H1 (cell line): ENCODE results near the gene COL11A1. TPM values are rescaled to one million over a fixed set of nuclear protein-coding genes. Genes with fewer than 3 reads are reported as not detected.

Experiments
- CTCF ChIA-PET: fragments of 300-600 bp; sonication (Branson Sonifier 250); formaldehyde crosslinking; loops from one replicate; lab custom pipeline; 2021; ENCODE audit not compliant: partially characterized antibody; lab: Charles Lee
- POLR2A ChIA-PET: fragments of 300-600 bp; sonication (Branson Sonifier 250); formaldehyde crosslinking; loops from one replicate; lab custom pipeline; 2021; ENCODE audit warnings: inconsistent platforms; ENCODE audit not compliant: partially characterized antibody; lab: Charles Lee
- DNase-seq, 2 experiments: peaks; one replicate each; pipeline versions ENCODE4 v3.0.0 to v3.0.0-alpha.2; 2010 to 2022; ENCODE audit warnings: low spot score in 2 of 2, low read depth in 1 of 2, mixed read lengths in 1 of 2
- FAIRE-seq: peaks from 2 replicates; lab custom pipeline; 2011; peaks lifted over from hg19 to GRCh38; lab: Jason Lieb, UNC
- H2AFZ ChIP-seq: 2 replicates; pipeline ENCODE4 v1.8.1; 2012; ENCODE audit warnings: low read length, inconsistent platforms
- H2AK5ac ChIP-seq: 2 replicates; pipeline ENCODE4 v1.6.1; 2013; ENCODE audit warnings: low read depth, low read length
- H2BK120ac ChIP-seq: replicated peaks from 2 replicates; pipeline ENCODE3; 2013; ENCODE audit warnings: low read depth, low read length, inconsistent platforms
- H2BK12ac ChIP-seq: 2 replicates; pipeline ENCODE4 v1.6.1; 2013; ENCODE audit warnings: low read depth, low read length
- H2BK15ac ChIP-seq: 2 replicates; pipeline ENCODE4 v1.6.1; 2013; ENCODE audit warnings: low read length
- H2BK20ac ChIP-seq: 2 replicates; pipeline ENCODE4 v1.6.1; 2013; ENCODE audit warnings: low read length
- H2BK5ac ChIP-seq: 2 replicates; pipeline ENCODE4 v1.6.1; 2013; ENCODE audit warnings: low read depth, low read length
- H3K14ac ChIP-seq: 2 replicates; pipeline ENCODE4 v1.6.1; 2013; ENCODE audit warnings: inconsistent platforms; ENCODE audit not compliant: insufficient read length
- H3K18ac ChIP-seq: 2 replicates; pipeline ENCODE4 v1.6.1; 2013; ENCODE audit warnings: low read length; ENCODE audit errors: extremely low read depth
- H3K23ac ChIP-seq: 2 replicates; pipeline ENCODE4 v1.6.1; 2013; ENCODE audit warnings: inconsistent platforms; ENCODE audit not compliant: insufficient read length
- H3K23me2 ChIP-seq: 2 replicates; pipeline ENCODE4 v1.6.1; 2013; ENCODE audit warnings: low read depth, low read length
- H3K27ac ChIP-seq: 2 replicates; pipeline ENCODE4 v1.6.1; 2011; ENCODE audit warnings: low read depth, low read length, inconsistent platforms
- H3K27me3 ChIP-seq, 4 experiments: replicated peaks in 1 of 4; 1 replicate in 1 of 4; 2 replicates in 3 of 4; pipeline versions ENCODE4 v1.6.1 to v1.8.1; 2011 to 2013; ENCODE audit warnings: low read length in 3 of 4, mild to moderate bottlenecking in 3 of 4, inconsistent platforms in 2 of 4, mixed read lengths in 2 of 4, moderate library complexity in 1 of 4; ENCODE audit not compliant: control insufficient read depth in 3 of 4, insufficient read depth in 3 of 4; ENCODE audit errors: extremely low read depth in 1 of 4
- H3K36me3 ChIP-seq, 4 experiments: 2 replicates each; pipeline versions ENCODE4 v1.6.1 to v1.8.1; 2011 to 2013; ENCODE audit warnings: mild to moderate bottlenecking in 4 of 4, low read length in 3 of 4, moderate library complexity in 2 of 4, control low read depth in 1 of 4, inconsistent platforms in 1 of 4; ENCODE audit not compliant: insufficient read depth in 4 of 4, control insufficient read depth in 2 of 4
- H3K4ac ChIP-seq: replicated peaks from 2 replicates; pipeline ENCODE3; 2013; ENCODE audit warnings: low read length, low read depth, mixed read lengths, inconsistent platforms; ENCODE audit not compliant: insufficient read length
- H3K4me1 ChIP-seq, 4 experiments: replicated peaks in 1 of 4; 1 replicate in 1 of 4; 2 replicates in 3 of 4; pipeline versions ENCODE4 v1.6.1 to v1.8.1; 2011 to 2013; ENCODE audit warnings: low read length in 3 of 4, inconsistent platforms in 2 of 4, mixed read lengths in 1 of 4; ENCODE audit not compliant: insufficient read depth in 4 of 4, control insufficient read depth in 3 of 4
- H3K4me2 ChIP-seq, 2 experiments: 2 replicates each; pipeline versions ENCODE4 v1.6.1 to v1.8.1; 2011 to 2013; ENCODE audit warnings: low read depth in 2 of 2, low read length in 2 of 2, control low read depth in 1 of 2, inconsistent platforms in 1 of 2, mild to moderate bottlenecking in 1 of 2; ENCODE audit not compliant: insufficient read depth in 1 of 2
- H3K4me3 ChIP-seq, 4 experiments: fragments of 200-600, 300-600 bp in 1 of 4; sonication (generic), shearing (Covaris generic), sonication (Bioruptor Twin) in 1 of 4; 2 replicates each; pipeline versions ENCODE4 v1.5.1 to v1.8.1; 2011 to 2016; ENCODE audit warnings: low read length in 4 of 4, low read depth in 3 of 4, control low read depth in 2 of 4, inconsistent platforms in 2 of 4, mild to moderate bottlenecking in 2 of 4, mixed read lengths in 1 of 4, moderate library complexity in 1 of 4; ENCODE audit not compliant: insufficient read depth in 2 of 4; ENCODE audit errors: extremely low read depth in 1 of 4
- H3K56ac ChIP-seq: replicated peaks from 2 replicates; pipeline ENCODE3; 2013; ENCODE audit warnings: low read depth, mild to moderate bottlenecking, mixed read lengths, low read length, inconsistent platforms; ENCODE audit not compliant: insufficient read length
- H3K79me1 ChIP-seq: 2 replicates; pipeline ENCODE4 v1.6.1; 2013; ENCODE audit warnings: low read depth, low read length, control low read depth
- H3K79me2 ChIP-seq, 2 experiments: 2 replicates each; pipeline versions ENCODE4 v1.6.1 to v1.8.1; 2012 to 2013; ENCODE audit warnings: low read length in 2 of 2, mild to moderate bottlenecking in 2 of 2, inconsistent platforms in 1 of 2; ENCODE audit not compliant: insufficient read depth in 2 of 2, control insufficient read depth in 1 of 2
- H3K9ac ChIP-seq, 4 experiments: replicated peaks in 1 of 4; 1 replicate in 1 of 4; 2 replicates in 3 of 4; pipeline versions ENCODE4 v1.6.1 to v1.8.1; 2011 to 2013; ENCODE audit warnings: low read depth in 3 of 4, low read length in 3 of 4, control low read depth in 2 of 4, mild to moderate bottlenecking in 2 of 4, moderate library complexity in 2 of 4, inconsistent platforms in 1 of 4; ENCODE audit errors: extremely low read depth in 1 of 4
- H3K9me3 ChIP-seq, 2 experiments: 2 replicates each; pipeline versions ENCODE4 v1.6.1 to v1.8.1; 2012 to 2013; ENCODE audit warnings: mild to moderate bottlenecking in 2 of 2, moderate library complexity in 2 of 2, control low read depth in 1 of 2, inconsistent platforms in 1 of 2, low read depth in 1 of 2, low read length in 1 of 2, mixed read lengths in 1 of 2; ENCODE audit not compliant: insufficient read depth in 2 of 2
- H4K20me1 ChIP-seq, 2 experiments: replicated peaks in 1 of 2; 2 replicates each; pipeline versions ENCODE3 to v1.8.1; 2011 to 2013; ENCODE audit warnings: inconsistent platforms in 2 of 2, low read length in 2 of 2, mild to moderate bottlenecking in 1 of 2; ENCODE audit not compliant: insufficient read depth in 2 of 2, control insufficient read depth in 1 of 2
- H4K5ac ChIP-seq: 2 replicates; pipeline ENCODE4 v1.6.1; 2013; ENCODE audit warnings: low read length, low read depth, mixed read lengths, inconsistent platforms; ENCODE audit not compliant: insufficient read length
- H4K8ac ChIP-seq: 2 replicates; pipeline ENCODE4 v1.8.0; 2013; ENCODE audit warnings: mild to moderate bottlenecking, moderate library complexity, low read length, inconsistent platforms; ENCODE audit not compliant: insufficient read depth; ENCODE audit errors: extremely low read depth
- H4K91ac ChIP-seq: replicated peaks from 2 replicates; pipeline ENCODE3; 2013; ENCODE audit warnings: low read length, mixed read lengths, inconsistent platforms; ENCODE audit not compliant: insufficient read length
- YY1 ChIP-seq: IDR thresholded peaks from 2 replicates; pipeline ENCODE4 v1.6.1; 2011; ENCODE audit warnings: low read depth, mild to moderate bottlenecking, low read length
- WGBS, 2 experiments: shearing (Covaris generic) in 1 of 2; methylation state at CpG; one replicate each; pipeline versions ENCODE4 v1.1.6 to v1.1.7; 2013 to 2015; ENCODE audit warnings: low lambda C conversion rate in 2 of 2, mixed read lengths in 2 of 2, inconsistent platforms in 1 of 2, low coverage in 1 of 2, missing lambda C conversion rate in 1 of 2; ENCODE audit not compliant: insufficient replicate concordance in 2 of 2, insufficient coverage in 1 of 2, insufficient read length in 1 of 2; ENCODE audit errors: extremely low coverage in 1 of 2, missing lambda C conversion rate in 1 of 2; 5-methylcytosine and 5-hydroxymethylcytosine counted together
- polyA plus RNA-seq, 7 experiments: library from polyadenylated mRNA; depleted of rRNA in 3 of 7; stranded (reverse) in 5 of 7; unstranded in 2 of 7; fragments of >200 nt in 5 of 7; fragments of 200-250 nt in 2 of 7; gene quantifications; 1 replicate in 5 of 7; 2 replicates in 1 of 7; 4 replicates in 1 of 7; pipeline versions ENCODE4 v1.2.1 to v1.2.3, GENCODE V29; 2011 to 2013; ENCODE audit warnings: missing spikeins in 2 of 7, mixed read lengths in 2 of 7
- total RNA-seq: library from RNA; stranded (reverse); fragmentation: NEBNext Ultra II Directional; extraction: Animal tissue kit (Norgen Biotek cat#: 25700); gene quantifications from 2 replicates; pipeline ENCODE4 v1.2.1, GENCODE V29; 2021

COL11A1 gene
- total and polyA plus RNA-seq, 2 of the 8 experiments (the other 6 are each of a cell fraction or from before 2014, with no cell fraction given) = 4.0 to 27.9 TPM

GRCh38 chr1:102861247-102861646 is 247.1 kb downstream of the COL11A1 start:
- Histone ChIP-seq H3K23me2 (no peaks in the 10 kb centered on the region), H3K27ac (no peak overlapping the region), H4K20me1 (no peaks in the 10 kb centered on the region), H4K5ac (no peak overlapping the region), H3K23ac (no peak overlapping the region), H3K36me3 (no peaks in the 10 kb centered on the region), H2AK5ac (no peak overlapping the region), H2BK12ac (no peak overlapping the region), H3K18ac (no peak overlapping the region), H3K9ac (no peak overlapping the region), H3K56ac (no peak overlapping the region), H2BK5ac (no peak overlapping the region), H4K91ac (no peak overlapping the region), H3K14ac (no peak overlapping the region), H3K4me1 (no peaks in the 10 kb centered on the region), H3K79me2 (no peaks in the 10 kb centered on the region), H3K79me1 (no peaks in the 10 kb centered on the region), H2BK120ac (no peak overlapping the region), H3K4ac (no peak overlapping the region), H3K4me3 (no peak overlapping the region), H4K8ac (no peak overlapping the region), H2BK20ac (no peak overlapping the region), H3K4me2 (no peak overlapping the region), H3K9me3 (no peaks in the 10 kb centered on the region), H3K27me3 (no peaks in the 10 kb centered on the region), H2BK15ac (no peak overlapping the region), H2AFZ (no peak overlapping the region)
- CTCF ChIA-PET = no interaction called here
- no peak for FAIRE-seq
- POLR2A ChIA-PET = no interaction called here
- DNase-seq = no peak
- 83% methylated on average over 3 of the region's 3 CpGs; no CpG with 5 or more reads in 1 of the 2 experiments for WGBS, 2 experiments
- no peak for TF ChIP-seq YY1
